ENCODE data around the gene TM4SF4.

Gene TM4SF4

DNA sequence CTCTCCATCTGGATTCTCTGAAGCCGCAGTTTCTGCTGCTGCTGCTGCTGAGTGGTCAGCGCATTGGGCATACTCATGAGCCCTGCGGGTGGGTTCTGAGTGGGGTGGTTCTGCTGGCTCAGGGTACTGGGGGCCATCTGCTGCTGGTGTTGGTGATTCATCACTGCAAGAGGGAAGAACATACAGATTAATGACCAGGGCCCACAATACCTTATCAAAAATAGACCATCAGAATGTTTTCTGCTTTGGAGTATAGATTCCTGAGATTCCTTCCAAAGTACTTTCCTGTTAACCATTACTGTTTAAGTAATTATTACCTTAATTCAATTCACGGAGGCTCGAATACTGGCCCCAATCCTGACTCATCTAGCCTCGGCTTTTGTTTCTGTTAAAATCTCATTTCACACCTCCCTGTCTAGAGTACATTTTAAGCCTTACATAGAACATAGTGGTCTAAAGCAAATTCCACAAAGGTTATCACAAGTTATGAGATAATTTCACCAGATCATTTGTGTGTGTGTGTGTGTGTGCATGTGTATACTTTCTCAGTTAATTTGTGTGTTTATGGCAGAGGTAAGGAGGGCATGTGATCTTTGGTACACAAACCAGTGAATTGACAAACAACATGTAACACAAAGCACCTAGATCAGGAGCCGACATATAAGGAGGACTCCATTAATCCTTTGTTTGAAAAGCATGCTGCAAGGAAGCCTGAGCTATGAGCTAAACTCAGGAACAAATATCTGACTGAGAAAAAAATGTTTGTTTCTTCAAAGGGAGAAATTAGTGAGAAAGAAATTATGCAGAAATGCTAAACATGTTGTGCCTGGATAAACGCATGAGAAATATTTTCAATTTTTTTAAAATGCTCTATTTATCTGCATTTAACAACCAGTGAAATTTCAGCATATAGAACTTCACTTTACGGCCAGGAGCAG is 68.1 kb downstream of the TM4SF4 start:
- TF ChIP-seq, protein P1, sequence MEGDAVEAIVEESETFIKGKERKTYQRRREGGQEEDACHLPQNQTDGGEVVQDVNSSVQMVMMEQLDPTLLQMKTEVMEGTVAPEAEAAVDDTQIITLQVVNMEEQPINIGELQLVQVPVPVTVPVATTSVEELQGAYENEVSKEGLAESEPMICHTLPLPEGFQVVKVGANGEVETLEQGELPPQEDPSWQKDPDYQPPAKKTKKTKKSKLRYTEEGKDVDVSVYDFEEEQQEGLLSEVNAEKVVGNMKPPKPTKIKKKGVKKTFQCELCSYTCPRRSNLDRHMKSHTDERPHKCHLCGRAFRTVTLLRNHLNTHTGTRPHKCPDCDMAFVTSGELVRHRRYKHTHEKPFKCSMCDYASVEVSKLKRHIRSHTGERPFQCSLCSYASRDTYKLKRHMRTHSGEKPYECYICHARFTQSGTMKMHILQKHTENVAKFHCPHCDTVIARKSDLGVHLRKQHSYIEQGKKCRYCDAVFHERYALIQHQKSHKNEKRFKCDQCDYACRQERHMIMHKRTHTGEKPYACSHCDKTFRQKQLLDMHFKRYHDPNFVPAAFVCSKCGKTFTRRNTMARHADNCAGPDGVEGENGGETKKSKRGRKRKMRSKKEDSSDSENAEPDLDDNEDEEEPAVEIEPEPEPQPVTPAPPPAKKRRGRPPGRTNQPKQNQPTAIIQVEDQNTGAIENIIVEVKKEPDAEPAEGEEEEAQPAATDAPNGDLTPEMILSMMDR (conservative IDR thresholded peaks at IDR 0.05; ENCODE audit: low read depth, low read length), result no peak
- no peak for DNase-seq (ENCODE audit: low read depth)
- H3K4me3 ChIP-seq (ENCODE audit: low read length), result no peak overlapping the region

DNA sequence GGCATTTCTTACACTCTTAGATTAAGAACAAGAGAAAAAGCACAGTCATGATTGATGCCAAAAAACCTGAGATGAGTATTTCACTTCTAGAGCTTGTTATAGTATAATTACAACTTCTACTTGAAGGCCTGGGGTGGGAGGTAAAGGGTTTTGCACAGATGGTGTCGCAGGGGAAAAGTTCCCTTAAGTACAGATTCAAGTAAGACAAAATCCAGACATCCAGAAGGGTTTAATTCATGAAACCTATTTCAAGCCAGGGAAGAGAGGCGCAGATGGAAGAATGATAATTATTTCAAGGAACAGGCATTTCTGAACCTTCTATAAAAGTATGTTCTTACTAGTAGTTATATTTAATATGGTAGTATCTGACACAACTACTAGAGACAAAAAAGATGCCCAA is 70.6 kb downstream of the TM4SF4 start:
- no peak for DNase-seq (ENCODE audit: low read depth)
- TF ChIP-seq, protein P1 (conservative IDR thresholded peaks at IDR 0.05; ENCODE audit: low read depth, low read length), result no peak
- no peak overlapping the region for H3K4me3 ChIP-seq (ENCODE audit: low read length)

DNA sequence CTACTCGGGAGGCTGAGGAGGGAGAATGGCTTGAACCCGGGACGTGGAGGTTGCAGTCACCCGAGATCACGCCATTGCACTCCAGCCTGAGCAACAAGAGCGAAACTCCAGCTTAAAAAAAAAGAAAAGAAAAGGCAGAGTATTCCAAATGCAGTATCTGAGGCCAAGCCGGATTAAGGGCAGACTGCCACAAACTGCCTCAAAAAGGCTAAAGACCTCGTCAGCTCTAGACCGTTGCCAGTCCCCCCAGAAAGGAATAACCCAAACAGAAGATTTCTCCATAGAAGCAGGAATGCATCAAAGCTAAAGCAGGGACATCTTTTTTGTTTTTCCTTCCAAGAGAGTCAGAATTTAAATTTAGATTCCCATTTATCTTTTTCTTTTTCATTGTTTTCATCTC is 72.9 kb downstream of the TM4SF4 start:
- no peak overlapping the region for H3K4me3 ChIP-seq (ENCODE audit: low read length)
- DNase-seq (ENCODE audit: low read depth), result no peak

DNA sequence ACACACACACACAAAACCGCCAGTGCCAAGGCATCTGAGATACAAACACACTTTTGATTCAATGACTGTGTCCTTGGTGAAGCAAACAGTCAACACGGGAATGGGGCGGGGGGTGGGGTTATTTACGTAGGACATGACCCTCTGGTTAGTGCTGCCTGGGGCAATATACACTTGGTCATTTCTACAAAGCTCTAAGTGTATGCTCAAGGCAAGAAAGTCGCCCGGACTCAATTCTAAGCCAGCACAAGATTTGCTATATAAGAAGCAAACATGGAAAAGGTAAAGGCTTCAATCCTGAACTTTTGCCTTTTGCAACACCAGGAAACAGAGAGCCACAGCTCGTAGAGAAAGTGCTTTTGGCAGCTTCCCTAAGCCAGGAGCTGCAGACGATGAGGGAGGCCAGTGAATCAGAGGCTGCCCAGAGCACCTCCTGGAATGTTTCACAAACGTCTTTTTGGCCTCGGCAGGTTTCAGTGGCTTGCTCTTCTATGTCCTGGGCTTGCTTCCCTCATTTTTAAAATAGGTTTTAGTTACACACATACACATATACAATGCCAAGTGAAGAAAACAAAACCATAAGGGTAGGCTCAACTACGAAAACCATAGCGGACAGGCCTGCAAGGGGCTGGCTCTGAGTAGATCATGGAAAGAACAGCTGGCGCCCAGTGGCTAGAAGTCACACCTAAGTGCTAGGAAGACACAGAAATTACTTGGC is 73.6 kb downstream of the TM4SF4 start:
- H3K4me3 ChIP-seq (ENCODE audit: low read length), result no peak overlapping the region
- TF ChIP-seq, protein P1 (conservative IDR thresholded peaks at IDR 0.05; ENCODE audit: low read depth, low read length), result no peak
- DNase-seq (ENCODE audit: low read depth), result no peak

More for the DNA sequence above, 72.9 kb downstream of the TM4SF4 start:
- TF ChIP-seq, protein P1 (conservative IDR thresholded peaks at IDR 0.05; ENCODE audit: low read depth, low read length), result no peak

DNA sequence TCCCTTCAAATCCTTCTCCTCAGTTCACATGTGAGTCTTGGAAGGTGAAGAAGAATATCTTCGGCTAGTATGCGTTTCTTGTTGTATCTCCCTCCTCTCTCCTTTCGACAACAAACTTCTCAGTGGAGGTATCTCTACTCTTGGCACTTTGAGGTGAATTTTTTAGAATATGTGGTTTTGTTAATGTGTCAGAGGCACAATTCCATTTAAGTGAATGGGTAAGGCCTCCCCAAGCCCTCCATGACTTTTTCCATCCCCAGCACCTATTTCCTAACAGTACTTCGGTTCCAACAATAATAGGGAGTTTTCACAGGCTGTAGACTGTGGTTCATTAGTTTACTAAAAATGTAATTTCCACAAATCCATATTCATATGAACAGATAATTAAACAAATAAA is 74.2 kb downstream of the TM4SF4 start:
- DNase-seq (ENCODE audit: low read depth), result no peak
- TF ChIP-seq, protein P1 (conservative IDR thresholded peaks at IDR 0.05; ENCODE audit: low read depth, low read length), result no peak
- no peak overlapping the region for H3K4me3 ChIP-seq (ENCODE audit: low read length)

DNA sequence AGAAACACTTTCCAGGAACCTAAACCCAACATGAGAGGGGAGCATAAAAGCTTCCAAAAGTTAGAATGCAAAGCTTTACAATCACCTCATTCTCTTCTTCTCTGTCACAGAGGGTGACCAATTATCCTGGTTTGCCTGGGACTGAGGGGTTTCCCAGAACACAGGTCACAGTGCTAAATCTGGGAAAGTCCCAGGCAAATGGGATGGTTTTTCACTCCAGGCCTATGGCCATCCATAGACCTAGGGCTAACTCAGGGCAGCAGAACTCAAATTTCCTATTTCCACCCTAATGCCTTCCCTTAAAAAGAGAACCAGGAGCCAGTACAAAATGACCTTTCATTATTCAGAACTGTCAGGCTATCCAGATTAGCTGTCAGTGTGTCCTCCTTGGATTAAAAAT is 77.0 kb downstream of the TM4SF4 start:
- no peak for DNase-seq (ENCODE audit: low read depth)
- TF ChIP-seq, protein P1 (conservative IDR thresholded peaks at IDR 0.05; ENCODE audit: low read depth, low read length), result no peak
- H3K4me3 ChIP-seq (ENCODE audit: low read length), result no peak overlapping the region

All from retinal pigment epithelial cell (primary cell).